Mucosa of stomach (tissue), 1 donor: ENCODE measurements around the gene EIF4EBP2.

Source experiments
- H3K27me3 ChIP-seq: one replicate; pipeline ENCODE4 v1.7.0; 2013; ENCODE audit warnings: mild to moderate bottlenecking, low read length; ENCODE audit not compliant: control insufficient read depth, insufficient read depth
- H3K36me3 ChIP-seq: one replicate; pipeline ENCODE4 v1.7.0; 2013; ENCODE audit warnings: low read length; ENCODE audit not compliant: control insufficient read depth, insufficient read depth
- H3K4me1 ChIP-seq: one replicate; pipeline ENCODE4 v1.7.0; 2013; ENCODE audit warnings: mild to moderate bottlenecking, low read length; ENCODE audit not compliant: control insufficient read depth, insufficient read depth
- H3K4me3 ChIP-seq: one replicate; pipeline ENCODE4 v1.7.0; 2013; ENCODE audit warnings: low read length
- H3K9ac ChIP-seq: one replicate; pipeline ENCODE4 v1.7.0; 2013; ENCODE audit warnings: mild to moderate bottlenecking, low read length, moderate library complexity
- H3K9me3 ChIP-seq: one replicate; pipeline ENCODE4 v1.7.0; 2013; ENCODE audit warnings: mild to moderate bottlenecking, low read length, moderate library complexity; ENCODE audit not compliant: control insufficient read depth
- donor health status: Pancreatic carcinoma.

The EIF4EBP2 gene

DNA sequence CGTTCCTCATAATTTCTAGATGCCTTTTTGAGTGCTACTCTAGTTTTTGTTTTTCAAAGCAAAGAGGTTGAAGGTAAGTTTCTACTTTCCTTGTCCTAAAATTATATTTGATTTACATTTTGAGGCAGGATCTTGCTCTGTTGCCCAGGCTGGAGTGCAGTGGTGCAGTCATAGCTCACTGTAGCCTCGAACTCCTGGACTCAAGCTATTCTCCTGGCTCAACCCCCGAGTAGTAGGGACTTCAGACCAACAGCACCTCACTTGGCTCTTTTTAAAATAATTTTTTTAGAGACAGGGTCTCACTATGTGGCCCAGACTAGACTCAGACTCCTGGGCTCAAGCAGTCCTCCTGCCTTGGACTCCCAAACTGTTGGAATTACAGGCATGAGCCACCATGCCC lies 14.8 kb downstream of the EIF4EBP2 start:
- Histone ChIP-seq H3K36me3 (no peaks in the 10 kb centered on the region), H3K9ac (no peak overlapping the region), H3K4me1 (no peaks in the 10 kb centered on the region), H3K27me3 (no peaks in the 10 kb centered on the region), H3K9me3 (no peaks in the 10 kb centered on the region), H3K4me3 (no peak overlapping the region)

DNA sequence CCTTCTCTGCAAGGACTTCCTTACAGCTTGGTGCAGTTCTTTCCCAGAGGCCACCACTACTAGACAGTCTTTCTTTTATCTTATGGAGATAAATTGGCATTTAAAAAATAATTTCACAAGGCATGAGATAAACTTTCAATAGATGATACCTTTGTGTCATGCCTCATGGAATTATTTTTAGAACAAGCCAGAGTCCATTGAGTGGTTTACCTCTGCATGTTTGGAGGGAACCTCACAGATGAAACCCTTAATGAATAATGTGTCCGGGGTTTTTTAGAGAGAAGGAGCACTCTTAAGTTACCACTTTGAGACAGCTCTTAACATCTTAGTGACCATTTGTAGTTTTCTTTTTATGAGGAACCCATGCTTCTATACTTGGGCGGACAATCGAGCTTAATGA lies 20.4 kb downstream of the EIF4EBP2 start:
- Histone ChIP-seq H3K4me1 (no peaks in the 10 kb centered on the region), H3K27me3 (no peaks in the 10 kb centered on the region), H3K4me3 (no peak overlapping the region), H3K36me3 (no peaks in the 10 kb centered on the region), H3K9ac (no peak overlapping the region), H3K9me3 (no peaks in the 10 kb centered on the region)

DNA sequence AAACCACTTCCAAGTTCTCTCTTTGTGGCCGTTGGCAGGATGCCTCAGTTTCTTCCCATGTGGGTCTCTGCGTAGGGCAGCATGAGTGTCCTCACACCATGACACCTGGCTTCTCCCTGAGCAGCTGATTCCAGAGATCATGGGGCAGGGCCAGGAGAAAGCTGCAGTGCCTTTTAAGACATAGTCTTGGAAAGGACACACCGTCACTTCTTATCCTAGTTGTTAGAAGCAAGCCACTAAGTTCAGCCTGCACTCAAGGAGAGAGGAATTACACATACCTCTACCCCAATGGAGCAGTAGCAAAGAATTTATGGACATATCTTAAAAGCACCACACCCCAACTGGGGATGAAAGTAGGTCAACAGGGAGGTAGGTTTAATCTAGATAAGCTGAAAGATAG lies 21.2 kb downstream of the EIF4EBP2 start:
- Histone ChIP-seq H3K36me3 (no peaks in the 10 kb centered on the region), H3K27me3 (no peaks in the 10 kb centered on the region), H3K9me3 (no peaks in the 10 kb centered on the region), H3K4me1 (peaks cover 3% of the 10 kb centered on the region), H3K9ac (no peak overlapping the region), H3K4me3 (no peak overlapping the region)

DNA sequence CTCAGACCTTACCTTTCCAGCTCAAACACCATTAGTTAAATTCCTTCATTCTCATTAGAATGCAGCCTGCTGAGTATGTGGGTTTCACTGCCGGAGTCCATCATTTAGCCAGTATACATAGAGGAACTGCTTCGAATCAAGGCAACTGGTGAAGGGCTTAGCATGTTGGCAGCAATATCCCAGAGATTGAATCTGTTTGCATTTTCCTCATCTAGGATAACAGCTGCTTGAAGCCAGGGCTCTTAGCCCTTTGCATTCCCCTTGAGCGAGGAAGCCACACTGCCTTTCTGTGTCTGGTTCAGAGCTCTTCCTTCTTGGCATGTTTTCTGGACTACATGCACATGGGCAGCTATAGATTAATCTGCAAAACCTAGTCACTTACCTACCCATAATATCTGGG lies 22.9 kb downstream of the EIF4EBP2 start:
- Histone ChIP-seq H3K36me3 (peaks cover 4% of the 10 kb centered on the region), H3K9ac (no peak overlapping the region), H3K4me1 (peaks cover 15% of the 10 kb centered on the region), H3K9me3 (no peaks in the 10 kb centered on the region), H3K27me3 (no peaks in the 10 kb centered on the region), H3K4me3 (no peak overlapping the region)

DNA sequence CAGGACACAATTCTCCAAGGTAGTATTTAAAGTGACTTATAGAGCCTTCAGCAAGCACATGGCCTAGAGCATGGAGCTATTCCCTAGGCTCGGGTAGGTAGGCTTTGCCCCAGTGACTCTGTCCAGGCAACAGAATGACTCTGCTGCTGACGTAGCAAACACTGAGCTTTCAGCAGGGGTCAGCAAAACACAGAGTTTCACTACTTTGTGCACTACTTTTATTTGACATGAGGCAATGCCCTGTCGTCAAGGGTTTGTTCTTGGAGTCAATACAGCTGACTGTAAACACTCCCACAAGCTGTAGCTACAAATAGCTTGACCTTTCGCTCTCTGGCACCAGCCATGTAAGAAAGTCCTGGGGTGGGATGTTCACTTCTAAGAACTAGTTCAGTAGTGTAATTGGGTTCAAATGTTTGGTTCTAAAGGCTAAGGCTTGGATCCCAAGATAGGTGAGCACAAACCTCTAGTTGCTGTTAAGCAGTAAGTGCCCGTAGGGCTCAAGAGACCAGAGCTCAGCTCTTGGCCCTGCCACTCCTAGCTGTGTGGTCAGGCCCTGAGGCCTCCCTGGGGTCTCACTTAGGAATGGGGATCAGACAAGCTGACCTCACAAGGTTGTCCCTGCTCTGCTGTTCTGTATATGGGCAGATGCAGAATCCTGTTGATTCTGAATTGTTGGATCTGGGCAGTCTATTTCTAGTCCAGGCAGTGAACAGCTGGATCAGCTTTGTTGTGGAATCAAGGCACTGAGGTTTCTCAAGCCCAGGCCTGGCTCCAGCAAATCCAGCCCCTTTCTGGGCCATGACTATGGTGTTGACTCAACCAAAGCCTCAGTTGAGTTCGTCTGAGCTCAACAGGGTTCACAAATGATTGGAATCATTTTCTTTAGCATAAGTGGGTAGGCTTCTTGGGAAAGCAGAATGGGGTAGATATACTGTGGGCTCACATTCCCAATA lies 26.8 kb downstream of the EIF4EBP2 start:
- H3K4me3 ChIP-seq = no peak overlapping the region
- H3K9me3 ChIP-seq = no peaks in the 10 kb centered on the region
- peaks cover 26% of the 10 kb centered on the region for H3K4me1 ChIP-seq
- no peaks in the 10 kb centered on the region for H3K27me3 ChIP-seq
- peaks cover 4% of the 10 kb centered on the region for H3K36me3 ChIP-seq
- H3K9ac ChIP-seq = peak overlapping the region; percentile 16

DNA sequence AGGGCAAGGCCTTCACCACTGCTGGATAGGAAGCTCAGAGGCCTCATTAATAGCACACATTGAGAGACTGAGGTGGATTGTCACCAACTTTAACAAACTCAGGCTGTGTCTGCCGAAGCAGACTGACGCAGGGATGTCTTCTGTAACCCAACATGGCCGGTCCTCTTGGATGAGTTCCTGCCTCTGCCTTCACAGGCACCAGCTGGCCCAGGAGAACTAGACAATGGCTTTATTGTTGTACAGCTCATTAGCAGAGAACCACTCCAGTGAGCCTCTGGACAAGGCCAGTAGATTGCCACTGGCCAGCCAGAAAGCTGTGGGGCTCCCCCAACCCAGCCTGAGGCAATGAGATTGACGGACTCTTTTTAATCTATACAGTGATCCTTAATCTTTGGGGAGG lies 28.2 kb downstream of the EIF4EBP2 start:
- no peaks in the 10 kb centered on the region for H3K9me3 ChIP-seq
- no peaks in the 10 kb centered on the region for H3K27me3 ChIP-seq
- peaks cover 26% of the 10 kb centered on the region for H3K4me1 ChIP-seq
- H3K4me3 ChIP-seq = no peak overlapping the region
- no peak overlapping the region for H3K9ac ChIP-seq
- peaks cover 4% of the 10 kb centered on the region for H3K36me3 ChIP-seq

DNA sequence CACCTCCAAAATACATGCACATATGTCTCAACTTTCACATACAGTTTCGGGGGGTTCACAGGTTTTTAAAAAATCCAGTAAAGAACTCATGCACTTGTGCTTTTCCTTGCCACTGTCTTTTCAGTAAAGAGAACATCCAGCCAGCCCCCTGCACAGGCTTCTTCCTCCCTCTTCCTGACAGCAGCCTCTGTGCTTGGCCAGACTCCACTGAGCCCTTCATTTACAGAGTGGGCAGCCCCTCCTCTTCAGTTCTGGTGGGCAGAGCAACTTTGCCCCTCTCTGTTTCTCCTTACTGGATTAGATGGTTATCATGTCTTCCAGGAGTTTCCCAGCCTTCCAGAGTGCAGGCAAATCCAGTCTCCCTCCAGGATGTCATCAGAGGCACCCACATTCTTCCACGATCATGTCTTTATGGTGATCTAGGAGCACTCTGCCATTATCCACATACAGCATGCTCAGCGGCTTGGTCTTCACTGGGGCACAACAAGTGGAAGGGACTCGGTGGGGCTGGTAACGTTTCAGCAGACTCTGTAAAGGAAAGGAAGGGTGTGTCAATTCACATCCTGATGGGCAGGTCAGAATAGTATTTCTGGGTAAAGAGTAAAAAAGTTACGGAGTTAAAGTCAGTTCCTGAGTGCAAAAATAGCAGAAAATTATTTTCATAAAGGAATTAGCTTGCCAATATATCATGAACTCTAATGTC lies 28.8 kb downstream of the EIF4EBP2 start:
- Histone ChIP-seq H3K36me3 (peaks cover 4% of the 10 kb centered on the region), H3K4me1 (peaks cover 26% of the 10 kb centered on the region), H3K9me3 (no peaks in the 10 kb centered on the region), H3K27me3 (peaks cover 3% of the 10 kb centered on the region), H3K4me3 (no peak overlapping the region), H3K9ac (no peak overlapping the region)

DNA sequence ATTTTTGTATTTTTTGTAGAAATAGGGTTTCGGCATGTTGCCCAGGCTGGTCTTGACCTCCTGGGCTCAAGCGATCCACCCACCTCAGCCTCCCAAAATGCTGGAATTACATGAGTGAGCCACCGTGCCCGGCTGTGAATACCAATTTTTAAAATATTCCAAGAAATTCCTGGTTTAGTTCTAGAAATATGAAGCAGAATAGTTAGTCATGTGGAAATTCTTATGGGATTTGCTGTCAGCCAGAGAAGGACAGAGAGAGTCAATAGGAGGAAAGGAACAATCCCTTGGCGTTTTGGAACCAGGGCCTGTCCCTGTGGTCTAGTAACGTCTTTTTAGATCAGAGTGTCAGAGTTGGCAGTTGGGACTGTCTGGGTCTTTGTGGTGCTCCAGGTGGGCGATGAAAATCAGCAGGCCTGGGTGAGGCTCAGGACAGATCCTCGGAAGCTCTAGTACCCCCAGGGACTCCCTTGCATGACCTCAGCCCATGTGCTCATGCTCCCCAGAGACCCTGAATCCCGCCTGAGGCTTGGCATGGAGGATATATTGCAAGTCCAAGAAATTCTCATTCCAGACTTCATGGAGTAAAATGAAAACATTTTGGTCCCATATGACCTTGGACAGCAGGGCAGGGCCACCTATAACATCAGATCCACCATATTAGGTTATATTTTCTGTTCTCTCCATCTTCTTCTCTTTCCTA lies 29.8 kb downstream of the EIF4EBP2 start:
- H3K27me3 ChIP-seq = peaks cover 10% of the 10 kb centered on the region
- H3K36me3 ChIP-seq = peaks cover 4% of the 10 kb centered on the region
- H3K9ac ChIP-seq = no peak overlapping the region
- peaks cover 26% of the 10 kb centered on the region for H3K4me1 ChIP-seq
- H3K4me3 ChIP-seq = no peak overlapping the region
- no peaks in the 10 kb centered on the region for H3K9me3 ChIP-seq

DNA sequence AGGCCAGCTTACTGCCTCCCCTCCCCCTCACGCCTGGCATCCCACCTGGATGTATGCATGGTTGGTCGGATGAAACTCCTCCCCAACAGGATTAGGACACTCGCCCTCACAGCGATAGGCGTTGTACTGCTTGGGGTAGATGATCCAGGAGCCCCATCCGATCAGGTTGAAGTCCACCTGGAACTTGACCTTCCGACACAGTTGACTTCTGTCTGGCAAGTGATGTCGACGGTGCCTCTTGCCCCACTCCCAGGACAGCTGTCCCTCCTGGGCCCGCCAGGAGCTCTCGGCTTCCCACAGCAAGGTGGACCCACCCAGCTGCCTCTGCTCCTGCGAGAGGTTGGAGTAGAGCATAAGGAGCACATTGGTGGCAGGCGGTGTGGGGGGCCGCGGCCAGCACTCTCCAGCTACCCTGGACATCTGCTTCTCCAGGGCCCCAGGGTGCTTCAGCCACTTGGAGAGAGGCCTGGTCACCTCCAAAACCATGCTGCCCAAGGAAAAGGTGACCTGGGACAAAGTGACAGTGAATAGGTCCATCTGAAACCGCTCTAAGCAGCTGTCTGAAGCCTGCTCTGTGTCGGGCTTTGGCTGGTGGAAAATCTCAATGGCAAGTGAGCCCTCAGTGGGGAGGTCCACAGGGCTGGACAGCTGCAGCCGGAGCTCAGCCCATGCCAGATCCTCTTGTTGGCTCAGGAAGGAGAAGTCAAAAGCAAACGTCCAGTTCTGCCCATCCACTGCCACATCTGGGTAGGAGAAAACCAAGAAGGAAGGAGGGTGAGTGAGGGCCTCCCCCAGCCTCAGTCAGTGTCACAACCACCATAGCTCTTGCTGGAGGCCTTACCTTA lies 31.5 kb downstream of the EIF4EBP2 start:
- H3K36me3 ChIP-seq = peaks cover 4% of the 10 kb centered on the region
- H3K9ac ChIP-seq = no peak overlapping the region
- peaks cover 27% of the 10 kb centered on the region for H3K27me3 ChIP-seq
- peaks cover 21% of the 10 kb centered on the region for H3K4me1 ChIP-seq
- H3K4me3 ChIP-seq = no peak overlapping the region
- H3K9me3 ChIP-seq = no peaks in the 10 kb centered on the region

DNA sequence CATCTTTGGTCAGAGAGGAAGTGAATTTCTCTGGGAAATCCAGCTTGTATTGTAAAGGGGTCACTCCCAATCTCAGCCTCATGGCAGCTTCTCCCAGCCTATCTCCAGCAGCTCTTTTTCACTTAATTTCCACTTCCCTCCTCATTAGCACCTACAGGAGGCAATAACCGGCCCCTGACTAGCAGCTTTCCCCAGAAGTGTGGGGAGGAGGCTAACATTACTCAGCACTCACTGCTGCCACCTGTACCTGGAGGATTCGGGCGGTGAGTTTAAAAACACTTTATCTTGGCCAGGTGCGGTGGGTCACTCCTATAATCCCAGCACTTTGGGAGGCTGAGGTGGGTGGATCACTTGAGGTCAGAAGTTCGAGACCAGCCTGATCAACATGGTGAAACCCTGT lies 33.8 kb downstream of the EIF4EBP2 start:
- Histone ChIP-seq H3K36me3 (no peaks in the 10 kb centered on the region), H3K9me3 (no peaks in the 10 kb centered on the region), H3K4me1 (peaks cover 13% of the 10 kb centered on the region), H3K4me3 (no peak overlapping the region), H3K9ac (no peak overlapping the region), H3K27me3 (peaks cover 49% of the 10 kb centered on the region)

DNA sequence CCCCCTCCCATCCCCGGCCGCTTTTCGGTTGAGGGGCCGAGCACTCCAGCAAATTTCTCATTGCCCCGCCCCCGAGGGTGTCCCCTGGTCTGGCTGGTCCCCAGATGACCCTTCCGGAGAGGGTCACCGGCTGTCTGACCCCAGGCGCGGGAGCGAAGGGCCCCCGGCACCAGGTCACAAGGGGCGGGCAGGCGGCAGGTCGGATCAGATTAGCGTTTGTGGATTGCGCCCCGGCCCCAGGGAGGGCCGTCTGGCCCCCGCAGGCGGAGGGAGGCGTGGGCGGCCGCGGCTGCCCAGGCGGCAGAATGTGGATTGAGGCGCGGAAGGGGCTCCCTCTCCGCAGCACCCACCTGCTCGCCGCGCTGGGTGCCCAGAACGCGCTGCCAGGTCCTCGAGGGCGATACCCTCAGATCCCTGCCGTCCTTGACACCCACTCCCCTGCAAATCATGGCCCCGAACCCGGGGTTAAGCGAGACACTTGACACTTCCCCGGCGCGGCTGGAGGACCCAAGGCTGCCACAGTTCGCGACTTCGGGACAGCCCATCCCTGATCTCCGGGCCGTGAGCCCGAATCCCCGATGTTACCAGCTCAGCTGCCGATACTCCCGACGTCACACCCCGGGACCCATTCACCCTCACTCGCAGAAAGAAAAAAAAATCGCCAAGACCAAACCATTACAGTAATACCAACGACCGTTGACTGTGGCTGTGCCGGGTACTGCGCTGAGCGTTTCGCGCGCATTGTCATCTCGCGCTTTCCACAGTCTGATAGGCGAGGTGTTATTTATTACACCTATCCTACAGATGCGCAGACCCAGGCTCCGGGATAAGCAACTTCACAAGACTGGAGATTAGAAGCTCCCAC lies 36.6 kb downstream of the EIF4EBP2 start:
- Histone ChIP-seq H3K4me3 (no peak overlapping the region), H3K9me3 (no peaks in the 10 kb centered on the region), H3K9ac (no peak overlapping the region), H3K36me3 (no peaks in the 10 kb centered on the region), H3K4me1 (peaks cover 11% of the 10 kb centered on the region), H3K27me3 (peaks cover 64% of the 10 kb centered on the region)
